Left lung (tissue), 10 donors: Measurements from ENCODE around the gene TMC8. TPM values are rescaled to one million over a fixed set of nuclear protein-coding genes. Genes with fewer than 3 reads are reported as not detected.

Source experiments
- ATAC-seq: fragments of 200-7000 bp; cut with Tn5 transposase; one replicate; pipeline ENCODE4 v1.9.1; 2020; ENCODE audit warnings: moderate library complexity
- DNase-seq, 4 donors: peaks; one replicate each; pipeline ENCODE4 v3.0.0-alpha.2; 2013 to 2020
- H3K27ac ChIP-seq, 2 donors: fragments of 200-600 bp; sonication (generic) in 1 of 2; one replicate each; pipeline versions ENCODE4 v1.5.0 to v1.8.0; 2020 to 2021
- H3K27me3 ChIP-seq, 2 donors: fragments of 200-600 bp; sonication (generic) in 1 of 2; one replicate each; pipeline versions ENCODE4 v1.5.0 to v1.8.0; 2020 to 2021
- H3K36me3 ChIP-seq, 2 donors: fragments of 200-600 bp; sonication (generic) in 1 of 2; one replicate each; pipeline versions ENCODE4 v1.5.0 to v1.8.0; 2020 to 2021
- H3K4me1 ChIP-seq, 2 donors: fragments of 200-600 bp; one replicate each; pipeline ENCODE4 v1.8.0; 2021
- H3K4me3 ChIP-seq, 2 donors: fragments of 200-600 bp; sonication (generic) in 1 of 2; one replicate each; pipeline versions ENCODE4 v1.5.0 to v1.8.0; 2020 to 2021; ENCODE audit warnings: mild to moderate bottlenecking in 1 of 2
- H3K9me3 ChIP-seq, 2 donors: fragments of 200-600 bp; sonication (generic) in 1 of 2; one replicate each; pipeline versions ENCODE4 v1.5.0 to v1.8.0; 2020 to 2021
- CTCF ChIP-seq, 2 donors: fragments of 200-600 bp; sonication (generic) in 1 of 2; IDR thresholded peaks; one replicate each; pipeline versions ENCODE4 v1.5.0 to v1.8.0; 2021; ENCODE audit warnings: antibody characterized with exemption in 2 of 2
- intact Hi-C, 2 donors: fragments of 100-400 bp; cut with DNase I; formaldehyde crosslinking; loops; one replicate each; pipeline versions ENCODE4 v1.11.2 to v1.14.2; 2022
- polyA plus RNA-seq, 6 donors: library from polyadenylated mRNA; unstranded; fragments of 120-200 nt; gene quantifications; one replicate each; pipeline ENCODE4 v1.2.1, GENCODE V29; 2013; ENCODE audit not compliant: insufficient read length in 6 of 6
- total RNA-seq, 2 donors: library from RNA; stranded (reverse); fragmentation: NEBNext Ultra II Directional; extraction: Animal tissue kit (Norgen Biotek cat#: 25700); gene quantifications; one replicate each; pipeline ENCODE4 v1.2.1, GENCODE V29; 2021
- donor health status: DM: no; HTN: yes; CAD: no.
- donor health status: DM: no; HTN: no; CAD: no.

Gene TMC8
- total and polyA plus RNA-seq, 8 donors: 4.1 to 37.3 (median 5.9) TPM

- H3K9me3 ChIP-seq: no peaks in the 10 kb centered on the region
- TF ChIP-seq CTCF (IDR thresholded peaks at IDR 0.05): peak; percentile 59 to 89
- H3K27me3 ChIP-seq: no peaks in the 10 kb centered on the region
- ATAC-seq (peak; percentile 96), DNase-seq (peak; percentile 90 to 98 (median 97))
- peak within 1 kb of the TSS; percentile 59 to 68 for H3K27ac ChIP-seq
- peaks cover 0 to 12% of the 10 kb centered on the region in 2 donors for H3K36me3 ChIP-seq
- intact Hi-C loops: no loop called here
- peak within 1 kb of the TSS; percentile 53 for H3K4me3 ChIP-seq
- H3K4me1 ChIP-seq: peaks cover 6 to 49% of the 10 kb centered on the region in 2 donors
Measured at GRCh38 chr17:78186692-78187595, 56.4 kb downstream of the TMC8 start, which contains the start of the genes AFMID and TK1. TSS of gene AFMID (plus strand) at chr17:78187362. CDS start at chr17:78187371, 9 bp downstream. TSS of gene TK1 (minus strand) at chr17:78187052. CDS start at chr17:78186994, 58 bp downstream.

Other genes with a start within 250 kb of the TMC8 start
- 10 to 100 TPM; 14.0 to 18.8 TPM for gene TNRC6C, start 172.1 kb upstream of the TMC8 start, total RNA-seq
- 10 to 100 TPM; 15.1 to 20.3 (median 16.6) TPM for gene TNRC6C, start 172.1 kb upstream of the TMC8 start, polyA plus RNA-seq
- 100 to 1,000 TPM; 149 to 152 TPM for gene TMC6, start 2.0 kb upstream of the TMC8 start, total RNA-seq
- gene TMC6, start 2.0 kb upstream of the TMC8 start, polyA plus RNA-seq: 10 to 100 TPM; 31.4 to 57.5 (median 38.7) TPM
- gene C17orf99, start 15.6 kb downstream of the TMC8 start, total RNA-seq: not detected
- gene C17orf99, start 15.6 kb downstream of the TMC8 start, polyA plus RNA-seq: under 1 TPM; 0.07 to 0.85 (median 0.26) TPM
- gene SYNGR2, start 37.8 kb downstream of the TMC8 start, total RNA-seq: 100 to 1,000 TPM; 192 to 227 TPM
- gene SYNGR2, start 37.8 kb downstream of the TMC8 start, polyA plus RNA-seq: 10 to 100 TPM; 39.0 to 55.7 (median 47.0) TPM
- 10 to 100 TPM; 24.0 to 33.0 TPM for gene TK1, start 56.3 kb downstream of the TMC8 start, total RNA-seq
- gene TK1, start 56.3 kb downstream of the TMC8 start, polyA plus RNA-seq: 10 to 100 TPM; 22.5 to 54.9 (median 28.2) TPM
- gene AFMID, start 56.6 kb downstream of the TMC8 start, total RNA-seq: 10 to 100 TPM; 31.3 to 38.6 TPM
- 10 to 100 TPM; 49.8 to 58.9 (median 51.3) TPM for gene AFMID, start 56.6 kb downstream of the TMC8 start, polyA plus RNA-seq
- gene BIRC5, start 83.5 kb downstream of the TMC8 start, total RNA-seq: 10 to 100 TPM in 1 of 2 donors, 1 to 10 TPM in 1; 4.8 to 12.1 TPM
- gene BIRC5, start 83.5 kb downstream of the TMC8 start, polyA plus RNA-seq: 10 to 100 TPM; 18.4 to 43.4 (median 26.5) TPM
- not detected for gene TMEM235, start 100.9 kb downstream of the TMC8 start, total RNA-seq
- under 1 TPM in 4 of 6 donors, not detected in 2; 0.11 to 0.35 (median 0.23) TPM for gene TMEM235, start 100.9 kb downstream of the TMC8 start, polyA plus RNA-seq
- gene SOCS3, start 229.3 kb downstream of the TMC8 start, total RNA-seq: 100 to 1,000 TPM in 1 of 2 donors, 10 to 100 TPM in 1; 60.7 to 110 TPM
- 100 to 1,000 TPM in 1 of 6 donors, 10 to 100 TPM in 4, 1 to 10 TPM in 1; 4.7 to 118 (median 24.2) TPM for gene SOCS3, start 229.3 kb downstream of the TMC8 start, polyA plus RNA-seq
- gene PGS1, start 247.9 kb downstream of the TMC8 start, total RNA-seq: 10 to 100 TPM; 63.4 to 83.6 TPM
- 10 to 100 TPM; 42.9 to 62.0 (median 55.9) TPM for gene PGS1, start 247.9 kb downstream of the TMC8 start, polyA plus RNA-seq